HL-60 (cell line): Measurements from ENCODE around the gene DIDO1.

Source experiments
- DNase-seq, 2 experiments: peaks; one replicate each; pipeline ENCODE4 v3.0.0-alpha.2; 2010 to 2020; ENCODE audit warnings: low read depth in 1 of 2, low spot score in 1 of 2
- H3K27ac ChIP-seq: fragments of 250-450 bp; sonication (Bioruptor Pico); replicated peaks from 2 replicates; pipeline ENCODE4 v1.5.1; 2020; ENCODE audit warnings: mild to moderate bottlenecking, moderate library complexity
- H3K27me3 ChIP-seq: fragments of 250-450 bp; sonication (Bioruptor Pico); 2 replicates; pipeline ENCODE4 v1.5.1; 2021; ENCODE audit warnings: mild to moderate bottlenecking, moderate library complexity; ENCODE audit not compliant: insufficient read depth, poor library complexity, severe bottlenecking
- H3K4me3 ChIP-seq: replicated peaks from 2 replicates; pipeline ENCODE4 v1.5.1; 2011; ENCODE audit warnings: mild to moderate bottlenecking, control low read depth, low read length; ENCODE audit not compliant: insufficient read depth
- CTCF ChIP-seq: IDR thresholded peaks from one replicate; pipeline ENCODE4 v1.5.1; 2011; ENCODE audit warnings: low read length, control low read depth, inconsistent platforms; ENCODE audit not compliant: insufficient read depth
- GABPA ChIP-seq: IDR thresholded peaks from 2 replicates; pipeline ENCODE4 v1.6.1; 2012; ENCODE audit warnings: low read depth
- POLR2AphosphoS5 ChIP-seq: IDR thresholded peaks from 2 replicates; pipeline ENCODE4 v1.6.1; 2012; ENCODE audit warnings: low read depth
- SPI1 ChIP-seq: IDR thresholded peaks from 2 replicates; pipeline ENCODE4 v1.6.1; 2012; ENCODE audit warnings: low read depth, mild to moderate bottlenecking, borderline replicate concordance
- TF ChIP-seq, protein P1 (sequence below): IDR thresholded peaks from 2 replicates; pipeline ENCODE4 v1.6.1; 2012; ENCODE audit warnings: low read depth; ENCODE audit not compliant: insufficient replicate concordance

DIDO1 gene

DNA sequence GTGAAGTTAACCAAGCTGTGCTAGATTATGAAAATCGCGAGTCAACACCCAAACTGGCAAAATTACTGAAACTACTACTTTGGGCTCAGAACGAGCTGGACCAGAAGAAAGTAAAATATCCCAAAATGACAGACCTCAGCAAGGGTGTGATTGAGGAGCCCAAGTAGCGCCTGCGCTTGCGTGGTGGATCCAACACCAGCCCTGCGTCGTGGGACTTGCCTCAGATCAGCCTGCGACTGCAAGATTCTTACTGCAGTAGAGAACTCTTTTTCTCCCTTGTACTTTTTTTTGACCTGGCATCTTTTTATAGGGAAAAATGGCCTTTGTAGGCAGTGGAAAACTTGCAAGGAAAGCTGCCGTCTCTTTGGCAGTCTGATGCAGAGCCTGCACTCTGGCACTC lies 18.4 kb upstream of the DIDO1 start:
- no peaks in the 10 kb centered on the region for H3K27me3 ChIP-seq
- DNase-seq, result no peak
- TF ChIP-seq SPI1 (no peak), POLR2AphosphoS5 (no peak), CTCF (no peak), GABPA (no peak)
- TF ChIP-seq, protein P1, sequence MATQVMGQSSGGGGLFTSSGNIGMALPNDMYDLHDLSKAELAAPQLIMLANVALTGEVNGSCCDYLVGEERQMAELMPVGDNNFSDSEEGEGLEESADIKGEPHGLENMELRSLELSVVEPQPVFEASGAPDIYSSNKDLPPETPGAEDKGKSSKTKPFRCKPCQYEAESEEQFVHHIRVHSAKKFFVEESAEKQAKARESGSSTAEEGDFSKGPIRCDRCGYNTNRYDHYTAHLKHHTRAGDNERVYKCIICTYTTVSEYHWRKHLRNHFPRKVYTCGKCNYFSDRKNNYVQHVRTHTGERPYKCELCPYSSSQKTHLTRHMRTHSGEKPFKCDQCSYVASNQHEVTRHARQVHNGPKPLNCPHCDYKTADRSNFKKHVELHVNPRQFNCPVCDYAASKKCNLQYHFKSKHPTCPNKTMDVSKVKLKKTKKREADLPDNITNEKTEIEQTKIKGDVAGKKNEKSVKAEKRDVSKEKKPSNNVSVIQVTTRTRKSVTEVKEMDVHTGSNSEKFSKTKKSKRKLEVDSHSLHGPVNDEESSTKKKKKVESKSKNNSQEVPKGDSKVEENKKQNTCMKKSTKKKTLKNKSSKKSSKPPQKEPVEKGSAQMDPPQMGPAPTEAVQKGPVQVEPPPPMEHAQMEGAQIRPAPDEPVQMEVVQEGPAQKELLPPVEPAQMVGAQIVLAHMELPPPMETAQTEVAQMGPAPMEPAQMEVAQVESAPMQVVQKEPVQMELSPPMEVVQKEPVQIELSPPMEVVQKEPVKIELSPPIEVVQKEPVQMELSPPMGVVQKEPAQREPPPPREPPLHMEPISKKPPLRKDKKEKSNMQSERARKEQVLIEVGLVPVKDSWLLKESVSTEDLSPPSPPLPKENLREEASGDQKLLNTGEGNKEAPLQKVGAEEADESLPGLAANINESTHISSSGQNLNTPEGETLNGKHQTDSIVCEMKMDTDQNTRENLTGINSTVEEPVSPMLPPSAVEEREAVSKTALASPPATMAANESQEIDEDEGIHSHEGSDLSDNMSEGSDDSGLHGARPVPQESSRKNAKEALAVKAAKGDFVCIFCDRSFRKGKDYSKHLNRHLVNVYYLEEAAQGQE, result no peak
- no peak overlapping the region for H3K4me3 ChIP-seq
- no peak overlapping the region for H3K27ac ChIP-seq

DNA sequence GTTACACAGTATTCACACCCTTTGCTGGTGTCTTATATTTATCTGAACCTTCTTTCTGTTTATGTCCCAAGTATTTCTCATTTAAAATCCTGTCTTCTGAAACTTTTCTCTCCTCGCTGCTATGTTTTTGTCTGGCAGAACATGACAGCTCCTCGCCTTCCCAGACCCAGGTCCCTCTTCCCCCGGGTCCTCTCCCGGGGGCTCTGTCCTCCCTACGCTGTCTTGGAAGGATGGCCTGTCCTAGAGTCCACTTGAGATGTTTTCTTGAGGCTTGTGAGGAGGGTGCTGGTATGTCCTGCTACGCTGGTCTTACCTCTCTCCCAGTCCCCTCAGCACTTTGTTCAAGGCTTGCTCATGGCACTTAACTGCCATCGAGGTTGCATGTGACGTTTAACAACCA lies 17.9 kb upstream of the DIDO1 start:
- TF ChIP-seq CTCF, result no peak
- no peak for TF ChIP-seq GABPA
- TF ChIP-seq POLR2AphosphoS5, result no peak
- TF ChIP-seq, protein P1, result no peak
- TF ChIP-seq SPI1, result no peak

GRCh38 chr20:62943396-62943795 lies 17.1 kb upstream of the DIDO1 start:
- Histone ChIP-seq H3K4me3 (no peak overlapping the region), H3K27me3 (no peaks in the 10 kb centered on the region), H3K27ac (no peak overlapping the region)
- TF ChIP-seq, protein P1, result no peak
- TF ChIP-seq GABPA (no peak), SPI1 (no peak), CTCF (no peak), POLR2AphosphoS5 (no peak)
- no peak for DNase-seq

More for the DNA sequence above, 17.9 kb upstream of the DIDO1 start:
- Histone ChIP-seq H3K27ac (no peak overlapping the region), H3K27me3 (no peaks in the 10 kb centered on the region), H3K4me3 (no peak overlapping the region)
- DNase-seq, result no peak
